GM21515 (cell line): ENCODE results near the gene RIBC2.
"Not testable (repeated sequence)": the region's sequence is repeated elsewhere in the genome, so short reads cannot be mapped to it uniquely, and the experiment has no call there.

Source experiments
- ATAC-seq: cut with Tn5 transposase; IDR thresholded peaks from one replicate; pipeline ENCODE4 v1.9.1; 2021; ENCODE audit not compliant: unreplicated experiment

The RIBC2 gene

GRCh38 chr22:45413368-45414211, at the start of gene RIBC2, which contains the start of gene SMC1B:
Gene RIBC2 (plus strand): TSS chr22:45413693. CDS start chr22:45413887, 194 bp downstream.
Gene SMC1B (minus strand): TSS chr22:45413599. CDS start chr22:45413567, 32 bp downstream.
- no peak for ATAC-seq

GRCh38 chr22:45366713-45367112, 46.8 kb upstream of the RIBC2 start:
- no peak for ATAC-seq

- ATAC-seq, result not testable (repeated sequence)
These were observed 39.9 kb upstream of the RIBC2 start for GRCh38 chr22:45373592-45373991.

- ATAC-seq, result no peak
These were observed 37.5 kb upstream of the RIBC2 start for GRCh38 chr22:45376009-45376408.

GRCh38 chr22:45376703-45377102, 36.8 kb upstream of the RIBC2 start:
- no peak for ATAC-seq

- no peak for ATAC-seq
These were observed 32.1 kb upstream of the RIBC2 start for GRCh38 chr22:45381348-45381747.

- no peak for ATAC-seq
These were observed 23.9 kb upstream of the RIBC2 start for GRCh38 chr22:45389546-45389945.

- ATAC-seq, result no peak
These were observed 15.7 kb upstream of the RIBC2 start for GRCh38 chr22:45397806-45398205.

GRCh38 chr22:45398214-45398613, 15.3 kb upstream of the RIBC2 start:
- no peak for ATAC-seq

- no peak for ATAC-seq
These were observed 13.6 kb upstream of the RIBC2 start for GRCh38 chr22:45399712-45400445.

- no peak for ATAC-seq
These were observed 11.0 kb upstream of the RIBC2 start for GRCh38 chr22:45402466-45402985.

GRCh38 chr22:45407793-45408192, 5.7 kb upstream of the RIBC2 start:
- no peak for ATAC-seq

GRCh38 chr22:45413013-45413367, 503 bp upstream of the RIBC2 start:
- ATAC-seq, result no peak

GRCh38 chr22:45418056-45418769, 4.7 kb downstream of the RIBC2 start:
- ATAC-seq, result no peak

GRCh38 chr22:45418770-45419138, 5.3 kb downstream of the RIBC2 start:
- no peak for ATAC-seq

- ATAC-seq, result no peak
These were observed 6.5 kb downstream of the RIBC2 start for GRCh38 chr22:45420011-45420410.

GRCh38 chr22:45420539-45420938, 7.0 kb downstream of the RIBC2 start:
- ATAC-seq, result no peak

- no peak for ATAC-seq
These were observed 8.0 kb downstream of the RIBC2 start for GRCh38 chr22:45421349-45422055.

GRCh38 chr22:45422237-45422983, 8.9 kb downstream of the RIBC2 start:
- no peak for ATAC-seq

GRCh38 chr22:45423524-45423923, 10.0 kb downstream of the RIBC2 start:
- no peak for ATAC-seq
